Bone marrow (tissue), 2 donors: ENCODE results near the gene TST.
A peak's percentile ranks its signal among the peaks of the same experiment; 100 is the strongest.

Experiments used
- DNase-seq, 2 donors: peaks; one replicate each; lab custom pipeline; 2025; lab: John Stamatoyannopoulos, UW

The TST gene

DNA sequence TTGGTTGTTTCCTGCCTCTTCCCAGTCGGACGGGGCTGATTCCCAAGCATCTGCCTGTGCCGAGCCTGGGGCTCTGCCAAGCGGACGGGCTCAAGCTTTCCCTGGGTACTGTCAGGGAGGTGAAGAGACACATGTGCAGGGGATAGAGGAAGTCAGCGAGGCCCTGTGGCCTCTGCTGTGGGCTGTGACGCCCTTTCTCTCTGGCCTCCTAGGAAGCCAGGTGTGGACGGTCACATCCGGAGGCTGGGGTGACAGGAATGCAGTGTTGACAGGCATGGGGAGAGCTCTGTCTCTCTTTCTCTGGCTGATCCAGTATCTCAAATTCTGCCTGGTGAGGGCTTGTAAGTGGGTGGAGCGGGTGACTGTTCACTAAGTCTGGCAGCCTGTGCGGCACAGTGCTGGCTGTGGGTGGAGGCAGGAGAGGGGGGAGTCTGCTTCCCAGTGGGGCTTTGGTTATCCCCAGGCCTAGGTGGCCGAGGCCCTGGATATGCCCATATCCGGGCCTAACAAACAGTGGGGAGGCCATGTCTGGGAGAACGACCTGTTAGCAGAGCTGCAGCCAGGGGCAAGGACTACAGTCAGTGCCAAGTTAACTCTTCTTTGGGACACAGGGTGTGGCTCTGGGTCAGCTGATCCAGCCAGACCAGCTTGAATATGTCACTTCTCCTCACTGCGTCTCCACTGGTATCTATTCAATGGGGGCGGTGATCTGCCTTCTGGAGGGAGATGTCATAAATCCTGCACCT lies 34.2 kb upstream of the TST start:
- no peak for DNase-seq

DNA sequence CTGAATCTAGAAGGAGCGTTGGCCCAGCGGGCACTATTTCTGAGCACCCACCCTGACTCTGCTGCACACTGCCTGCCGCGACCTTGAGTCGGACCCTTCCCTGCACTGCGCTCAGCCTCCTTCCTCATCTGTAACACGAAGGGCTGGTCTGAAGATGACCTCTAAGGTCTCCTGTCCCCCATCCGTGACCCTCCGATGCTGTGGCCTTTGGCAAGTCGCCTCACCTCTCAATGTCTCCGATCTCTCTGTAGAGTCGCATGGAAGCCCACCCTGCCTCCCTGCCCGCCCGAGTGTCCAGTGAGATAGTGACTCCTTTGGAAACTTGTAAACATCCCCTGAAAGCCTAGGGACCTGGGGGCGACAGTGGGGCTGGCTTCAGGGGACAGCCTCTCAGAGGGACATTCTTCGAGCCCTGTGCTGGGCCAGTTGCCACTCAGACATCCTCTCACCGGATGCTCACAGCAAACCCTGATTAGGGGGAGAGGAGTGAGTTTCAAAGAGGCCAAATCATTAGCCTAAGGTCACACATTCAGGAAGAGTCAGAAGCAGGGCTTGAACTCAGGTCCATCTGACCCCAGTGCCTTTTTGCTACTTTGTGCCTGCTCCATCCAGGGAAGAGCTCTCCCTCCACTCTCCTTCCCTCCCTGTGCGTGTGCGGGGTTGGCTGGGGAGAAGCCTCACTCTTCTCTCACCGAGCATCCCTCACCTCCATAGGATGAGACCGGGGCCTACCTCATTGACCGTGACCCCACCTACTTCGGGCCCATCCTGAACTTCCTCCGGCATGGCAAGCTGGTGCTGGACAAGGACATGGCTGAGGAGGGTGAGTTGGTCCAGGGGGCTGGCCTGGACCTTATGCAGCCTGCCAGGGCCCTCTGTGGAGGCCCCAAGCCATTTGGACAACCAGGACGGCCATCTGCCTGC lies 33.4 kb upstream of the TST start:
- DNase-seq: no peak

DNA sequence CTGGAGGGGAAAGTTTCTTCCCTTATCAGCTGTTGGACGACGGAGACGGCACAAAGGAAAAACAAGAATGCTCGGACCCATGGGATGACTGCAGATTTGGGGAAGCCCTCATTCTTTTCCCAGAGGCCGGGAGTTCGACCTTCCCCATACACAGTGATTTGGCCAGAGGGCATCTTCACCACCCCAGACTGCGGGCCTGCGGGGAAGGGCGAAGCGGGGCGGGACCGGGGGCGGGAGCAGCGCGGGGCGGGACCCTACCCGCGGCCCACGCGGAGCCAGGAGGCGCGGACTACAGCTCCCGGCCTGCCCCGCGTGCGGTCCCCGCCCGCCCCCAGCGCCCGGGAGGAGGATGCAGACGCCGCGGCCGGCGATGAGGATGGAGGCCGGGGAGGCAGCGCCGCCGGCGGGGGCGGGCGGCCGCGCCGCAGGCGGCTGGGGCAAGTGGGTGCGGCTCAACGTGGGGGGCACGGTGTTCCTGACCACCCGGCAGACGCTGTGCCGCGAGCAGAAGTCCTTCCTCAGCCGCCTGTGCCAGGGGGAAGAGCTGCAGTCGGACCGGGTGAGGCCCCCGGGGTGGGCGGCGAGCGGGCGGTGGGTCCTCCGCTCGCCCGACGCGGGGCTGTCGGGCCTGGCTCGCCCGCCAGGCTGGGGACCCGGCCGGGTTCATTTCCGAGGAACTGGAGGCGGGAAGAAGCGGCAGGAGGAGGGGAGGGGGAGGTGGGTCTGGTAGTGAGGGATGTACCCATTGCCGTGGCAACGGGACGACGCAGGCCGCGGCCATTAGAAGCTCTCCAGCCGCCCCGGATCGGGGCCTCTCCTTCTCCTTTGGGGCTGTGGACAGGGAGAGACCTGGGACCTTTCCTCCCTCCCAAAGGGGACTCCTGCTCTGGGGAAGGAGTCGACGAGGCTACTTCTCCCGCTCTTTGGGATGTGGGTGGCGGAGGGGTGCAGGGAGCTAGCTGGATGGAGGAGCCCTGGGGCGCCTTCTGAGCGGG lies 32.4 kb upstream of the TST start, which contains the start of gene KCTD17:
Gene KCTD17 (plus strand): TSS at position 352 of the 995 bp plus-strand sequence. CDS start 19 bp downstream, at position 371.
- peak in 1 of 2 donors; percentile 17 for DNase-seq

DNA sequence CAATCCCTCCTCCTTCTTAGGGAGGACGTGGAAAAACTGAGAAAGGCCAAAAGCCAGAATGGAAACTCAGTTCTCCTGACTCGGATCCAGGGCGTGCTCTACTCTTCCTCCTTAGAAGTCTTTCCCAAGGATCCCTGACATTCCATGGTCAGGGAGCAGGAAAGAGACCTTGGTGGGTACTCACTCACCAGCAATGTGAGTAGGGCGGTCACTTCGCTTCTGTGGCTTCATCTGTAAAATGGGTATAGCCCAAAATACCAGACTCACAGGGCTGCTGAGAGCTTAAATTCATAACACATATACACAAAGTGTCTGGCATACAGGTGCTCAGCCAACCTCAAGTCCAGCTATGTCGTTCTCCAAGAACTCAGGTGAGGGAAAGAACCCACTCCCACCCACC lies 31.7 kb upstream of the TST start:
- DNase-seq: no peak

DNA sequence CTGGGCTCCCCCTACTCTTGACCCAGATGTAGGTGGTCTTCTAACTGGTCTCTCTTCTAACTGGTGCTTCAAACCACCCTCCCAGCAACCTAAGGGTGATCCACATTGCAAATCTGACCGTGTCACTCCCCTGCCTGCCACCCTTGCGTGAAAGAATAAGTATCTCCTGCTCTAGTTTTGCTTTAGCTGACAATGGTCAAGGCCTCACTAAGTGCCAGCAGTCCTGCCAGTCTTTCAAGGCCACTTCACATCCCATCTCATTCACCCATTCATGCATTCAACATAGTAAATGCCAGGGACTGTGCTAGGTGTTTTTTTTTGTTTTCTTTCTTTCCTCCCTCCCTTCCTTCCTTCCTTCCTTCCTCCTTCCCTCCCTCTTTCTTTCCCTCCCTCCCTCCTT lies 30.0 kb upstream of the TST start:
- DNase-seq: no peak

DNA sequence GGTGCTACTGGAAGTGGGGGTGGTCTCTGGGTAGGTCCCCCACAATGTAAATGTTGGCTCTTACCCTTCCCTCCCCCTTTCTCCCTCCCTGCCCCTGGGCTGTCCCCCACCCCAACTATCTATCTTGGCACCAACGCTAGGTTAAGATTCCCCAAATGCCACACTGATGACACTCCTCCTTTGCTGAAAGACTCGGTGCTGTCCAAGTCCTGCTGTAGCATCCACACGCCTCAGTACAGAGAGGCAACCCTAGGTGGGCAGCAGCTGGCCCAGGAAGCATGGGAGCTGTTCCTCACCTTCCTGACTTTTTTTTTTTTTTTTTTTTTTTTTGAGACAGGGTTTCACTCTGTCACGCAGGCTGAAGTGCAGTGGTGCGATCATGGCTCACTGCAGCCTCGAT lies 28.9 kb upstream of the TST start:
- no peak for DNase-seq

DNA sequence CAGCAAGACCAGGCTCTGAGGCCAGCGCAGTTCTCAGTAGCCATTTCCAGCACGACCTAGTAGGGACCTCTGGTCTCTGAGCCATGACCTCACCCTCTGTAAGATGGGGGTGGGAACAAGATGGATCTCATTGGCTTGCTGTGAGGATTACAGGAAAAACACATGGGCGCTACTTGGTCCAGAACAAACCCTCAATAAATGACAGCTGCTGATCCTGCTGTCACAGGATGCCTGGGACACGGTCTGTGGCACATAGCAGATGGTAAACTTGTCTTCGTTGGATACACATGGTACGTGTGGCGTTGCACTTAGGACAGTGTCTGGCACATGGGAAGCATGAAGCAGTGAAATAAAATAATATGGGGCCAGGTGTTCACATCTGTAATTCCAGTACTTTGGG lies 27.8 kb upstream of the TST start:
- no peak for DNase-seq

DNA sequence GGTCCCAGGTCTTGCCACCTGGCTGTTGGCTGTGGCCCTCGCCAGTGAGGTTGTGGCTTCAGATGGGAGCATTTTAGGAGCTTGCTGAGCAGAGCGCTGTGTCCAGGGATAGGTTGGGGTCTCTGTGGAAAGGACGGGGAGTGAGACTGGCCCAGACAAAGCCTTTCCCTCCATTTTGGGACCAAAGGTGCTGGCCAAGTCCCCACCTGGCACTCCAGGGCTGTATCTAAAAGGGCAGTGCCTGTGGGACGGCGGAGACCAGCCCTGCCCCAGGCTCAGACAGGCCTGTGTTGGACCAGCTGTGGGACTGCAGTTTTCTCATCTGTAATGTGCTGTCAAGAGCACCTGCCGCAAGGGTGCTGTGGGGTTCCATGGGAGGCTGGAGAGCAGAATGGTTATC lies 27.3 kb upstream of the TST start:
- DNase-seq: no peak

DNA sequence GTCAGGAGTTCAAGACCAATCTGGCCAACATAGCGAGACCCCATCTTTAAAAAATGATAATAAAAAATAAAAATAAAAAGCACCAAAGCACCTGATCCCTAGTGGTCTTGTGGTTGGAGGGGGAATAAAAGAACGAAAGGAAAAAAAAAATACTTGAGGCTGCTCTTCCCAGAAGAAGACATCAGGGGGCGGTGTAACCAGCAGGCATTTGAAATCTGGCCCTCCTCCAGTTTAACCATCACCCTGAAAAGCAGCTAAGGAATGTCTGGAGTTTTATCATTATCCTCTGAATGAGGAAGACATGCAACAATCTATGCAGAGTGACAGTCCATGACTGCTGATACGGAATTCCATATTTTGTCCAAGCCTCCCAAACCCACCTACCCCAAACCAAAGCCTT lies 26.7 kb upstream of the TST start:
- no peak for DNase-seq

DNA sequence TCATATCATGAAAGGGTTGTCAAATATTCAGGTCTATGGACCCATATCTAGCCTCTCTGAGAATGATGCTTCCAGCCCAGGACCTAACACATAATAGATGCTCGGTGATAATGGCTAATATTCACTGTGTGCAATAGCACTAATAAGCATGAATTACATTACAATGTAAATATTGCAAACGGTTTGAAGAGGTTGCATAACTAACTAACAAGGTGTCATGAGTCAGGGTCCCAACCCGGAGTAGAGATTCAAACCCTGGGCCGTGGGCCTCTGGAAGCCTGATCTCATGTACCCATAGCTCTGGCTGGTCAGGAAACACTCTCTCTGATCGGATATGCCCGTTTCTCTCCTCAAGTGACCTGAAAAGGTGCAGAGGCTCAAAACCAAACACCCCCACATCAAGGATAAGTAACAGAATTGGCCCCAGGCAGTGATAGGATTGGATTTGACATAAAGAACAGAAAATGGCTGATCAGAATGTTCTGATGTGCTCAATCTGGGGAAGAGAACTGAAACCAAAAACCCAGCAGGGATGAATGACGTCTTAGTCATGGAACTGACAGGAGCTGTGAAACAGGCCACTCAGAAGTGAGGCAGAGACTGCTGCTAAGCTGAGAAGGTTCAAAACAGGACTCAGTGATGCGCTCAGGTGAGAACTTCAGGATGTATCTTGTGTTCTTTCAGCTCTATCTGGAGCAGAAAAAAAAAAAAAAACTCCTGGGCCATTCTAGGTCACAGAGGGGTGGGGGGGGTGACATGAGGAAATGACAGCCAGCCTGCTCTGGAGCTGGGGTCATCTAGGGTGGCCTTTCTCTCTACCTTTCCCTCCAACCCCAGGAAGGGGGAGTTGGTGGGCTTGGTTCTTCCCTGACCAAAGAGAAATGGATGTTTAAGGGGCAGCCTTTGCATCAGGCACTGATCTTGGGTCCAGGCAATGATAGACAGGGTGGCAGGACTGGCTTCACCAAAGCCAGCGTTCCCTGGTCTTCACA lies 25.7 kb upstream of the TST start:
- DNase-seq: no peak

DNA sequence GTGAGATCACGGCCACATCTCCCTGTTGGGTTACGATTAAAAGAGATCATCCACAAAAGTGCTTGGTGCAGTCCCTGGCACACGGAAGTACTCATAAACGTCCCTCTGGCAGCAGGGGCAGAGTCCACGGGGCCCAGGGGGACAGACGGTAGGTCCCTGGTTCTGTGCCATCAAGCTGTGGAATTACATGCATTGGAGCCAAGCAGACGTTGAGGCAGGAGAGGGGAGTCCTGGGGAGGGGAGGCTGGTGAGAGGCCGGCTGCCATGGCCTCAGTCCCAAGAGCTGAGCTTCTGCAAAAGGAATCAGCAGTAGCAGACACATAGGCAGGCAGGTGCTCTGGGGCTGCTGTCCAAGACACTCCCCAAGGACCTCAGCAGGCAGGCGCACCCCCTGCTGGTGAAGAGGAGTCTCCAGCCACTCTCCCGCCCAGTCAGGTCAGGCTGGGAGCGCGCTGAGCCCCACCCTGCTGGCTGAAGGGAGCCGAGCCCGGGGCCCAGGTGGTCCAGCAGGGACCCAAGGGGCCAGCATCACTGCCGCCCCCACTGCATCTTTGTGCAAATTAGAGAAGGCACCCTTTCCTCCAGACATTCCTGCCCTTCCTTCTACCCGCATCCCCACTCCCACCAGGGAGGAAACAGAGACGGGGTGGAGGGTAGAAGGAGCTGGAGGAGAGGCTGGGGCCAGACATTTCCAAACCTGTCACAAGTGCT lies 24.7 kb upstream of the TST start:
- DNase-seq: no peak

DNA sequence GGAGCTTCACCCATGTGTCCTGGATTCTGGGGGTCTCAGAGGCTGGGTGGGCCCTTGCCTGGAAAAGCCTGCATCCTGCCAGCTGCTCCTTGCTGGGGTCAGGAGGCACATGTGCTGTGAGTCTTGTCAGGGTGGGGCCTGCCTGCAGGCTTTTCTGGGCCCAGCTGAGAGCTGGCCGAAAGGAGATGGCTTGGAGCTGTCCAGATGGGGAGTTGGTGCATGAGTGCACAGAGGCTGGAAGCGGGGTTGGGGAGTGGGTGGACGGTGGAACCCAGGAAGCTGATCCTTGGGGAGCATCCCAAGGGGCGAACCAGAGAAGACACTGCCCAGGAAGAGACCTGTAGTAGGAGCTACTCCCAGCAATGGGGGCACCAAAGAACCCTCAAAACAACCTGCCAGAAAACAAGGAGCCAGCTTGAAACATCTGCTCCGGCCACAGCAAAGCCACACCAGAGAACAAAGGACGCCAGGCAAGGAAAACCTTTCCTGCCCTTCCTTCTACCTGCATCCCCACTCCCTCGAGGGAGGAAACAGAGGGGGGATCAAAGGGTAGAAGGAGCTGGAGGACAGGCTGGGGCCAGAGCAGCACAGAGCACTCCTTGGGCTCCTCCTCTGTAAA lies 24.1 kb upstream of the TST start:
- no peak for DNase-seq

DNA sequence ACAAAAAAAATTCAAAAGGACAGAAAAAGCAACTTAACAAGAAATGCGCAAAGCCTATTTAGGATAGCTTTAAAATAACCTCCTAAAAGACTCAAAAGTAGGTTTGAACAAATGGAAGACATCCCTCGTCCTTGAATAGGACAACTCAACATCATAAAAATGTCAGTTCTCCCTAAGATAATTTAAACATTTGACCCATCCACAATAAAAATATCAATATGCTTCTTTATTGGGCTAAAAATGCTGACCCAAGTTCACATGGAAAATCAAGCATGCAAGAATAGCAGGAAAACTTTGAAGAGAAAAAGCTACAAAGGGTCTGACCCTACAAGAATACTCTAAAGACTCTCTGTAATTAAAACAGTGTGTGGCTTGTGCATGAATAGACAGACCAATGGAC lies 20.2 kb upstream of the TST start:
- DNase-seq: no peak

DNA sequence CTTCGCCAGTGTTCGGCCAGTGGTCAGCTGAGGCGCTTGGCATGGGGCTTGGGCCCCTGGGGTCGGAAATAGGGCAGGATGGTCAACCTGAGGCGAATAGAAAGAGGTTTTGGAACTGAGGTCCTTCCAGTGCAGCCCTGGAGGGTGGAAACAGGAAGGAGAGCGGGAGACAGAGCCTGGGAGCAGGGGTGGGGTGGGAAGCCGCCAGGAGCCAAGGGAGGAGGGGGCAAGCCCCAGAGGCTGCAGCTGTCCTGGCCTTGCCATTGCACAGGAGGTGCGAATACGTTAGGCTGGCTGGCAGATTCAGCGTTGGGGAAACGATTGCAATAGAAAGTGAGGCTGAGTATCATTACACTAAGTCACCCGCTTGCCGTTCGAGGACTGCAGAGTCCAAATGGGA lies 18.4 kb upstream of the TST start:
- DNase-seq: no peak

DNA sequence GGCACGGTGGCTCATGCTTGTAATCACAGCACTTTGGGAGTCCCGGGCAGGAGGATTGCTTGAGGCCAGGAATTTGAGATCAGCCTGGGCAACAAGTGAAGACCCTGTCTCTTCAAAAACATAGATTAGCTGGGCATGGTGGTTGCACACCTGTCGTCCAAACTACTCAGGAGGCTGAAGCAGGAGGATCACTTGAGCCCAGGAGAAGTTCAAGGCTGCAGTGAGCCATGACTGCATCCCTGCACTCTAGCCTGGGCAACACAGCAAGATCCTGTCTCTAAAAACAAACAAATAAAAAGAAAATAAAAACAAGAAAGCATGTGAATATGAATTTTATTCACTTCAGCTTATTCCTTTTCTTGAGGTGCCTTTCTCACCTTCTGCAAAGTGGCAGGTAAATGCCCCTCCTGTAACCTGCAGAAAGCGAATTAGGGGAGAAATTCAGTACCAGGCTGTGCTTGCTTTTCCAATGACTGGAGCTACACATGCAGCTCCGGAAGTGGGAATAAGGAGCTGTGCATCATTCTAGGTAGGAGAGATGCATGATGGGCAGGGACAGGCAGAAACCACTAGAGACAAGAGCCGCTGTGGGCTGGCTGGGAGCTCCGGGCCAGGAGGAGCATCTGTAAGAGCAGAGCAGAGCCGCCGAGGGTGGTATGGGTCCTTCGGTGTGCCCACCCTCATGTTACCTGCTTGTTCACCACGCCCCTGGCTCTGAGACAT lies 17.6 kb upstream of the TST start:
- DNase-seq: no peak

DNA sequence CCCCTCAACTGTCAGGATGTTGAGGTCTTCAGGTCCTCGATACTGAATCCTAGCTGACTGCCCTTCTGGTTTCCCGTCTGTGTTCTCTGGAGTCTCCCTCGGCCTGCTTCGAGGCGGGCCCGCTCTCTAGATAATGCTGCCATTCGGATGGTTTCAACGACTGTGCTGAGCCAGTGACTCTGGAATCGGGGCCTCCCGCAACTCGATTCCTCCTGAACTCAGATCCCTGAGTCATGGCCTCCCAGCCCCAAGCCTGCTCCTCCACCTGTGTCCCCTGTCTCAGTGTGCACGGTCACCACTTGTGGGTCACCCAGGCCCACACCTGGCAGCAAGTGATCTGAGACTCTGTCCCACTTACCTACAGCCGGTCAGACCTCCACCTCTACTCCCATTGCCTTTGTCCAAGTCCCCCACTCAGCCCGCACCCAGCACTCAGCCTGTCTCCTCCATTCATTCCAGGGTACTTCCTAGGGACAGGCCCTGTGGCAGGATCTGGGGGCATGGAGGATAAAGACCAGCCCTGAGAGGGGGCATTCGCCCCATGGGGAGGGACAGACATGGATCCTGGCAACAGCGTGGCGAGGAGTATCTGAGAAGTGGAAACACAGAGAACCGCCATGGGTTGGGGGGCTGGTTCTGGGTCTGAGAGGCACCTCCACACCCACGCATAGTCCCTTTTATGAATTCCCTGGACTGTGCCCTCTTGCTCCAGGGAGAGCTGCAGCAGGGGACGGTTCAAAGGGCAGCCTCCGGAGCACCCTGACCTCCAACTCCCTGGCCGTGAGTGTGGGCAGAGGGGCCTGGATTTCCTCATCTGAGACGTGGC lies 14.6 kb upstream of the TST start:
- DNase-seq: no peak

DNA sequence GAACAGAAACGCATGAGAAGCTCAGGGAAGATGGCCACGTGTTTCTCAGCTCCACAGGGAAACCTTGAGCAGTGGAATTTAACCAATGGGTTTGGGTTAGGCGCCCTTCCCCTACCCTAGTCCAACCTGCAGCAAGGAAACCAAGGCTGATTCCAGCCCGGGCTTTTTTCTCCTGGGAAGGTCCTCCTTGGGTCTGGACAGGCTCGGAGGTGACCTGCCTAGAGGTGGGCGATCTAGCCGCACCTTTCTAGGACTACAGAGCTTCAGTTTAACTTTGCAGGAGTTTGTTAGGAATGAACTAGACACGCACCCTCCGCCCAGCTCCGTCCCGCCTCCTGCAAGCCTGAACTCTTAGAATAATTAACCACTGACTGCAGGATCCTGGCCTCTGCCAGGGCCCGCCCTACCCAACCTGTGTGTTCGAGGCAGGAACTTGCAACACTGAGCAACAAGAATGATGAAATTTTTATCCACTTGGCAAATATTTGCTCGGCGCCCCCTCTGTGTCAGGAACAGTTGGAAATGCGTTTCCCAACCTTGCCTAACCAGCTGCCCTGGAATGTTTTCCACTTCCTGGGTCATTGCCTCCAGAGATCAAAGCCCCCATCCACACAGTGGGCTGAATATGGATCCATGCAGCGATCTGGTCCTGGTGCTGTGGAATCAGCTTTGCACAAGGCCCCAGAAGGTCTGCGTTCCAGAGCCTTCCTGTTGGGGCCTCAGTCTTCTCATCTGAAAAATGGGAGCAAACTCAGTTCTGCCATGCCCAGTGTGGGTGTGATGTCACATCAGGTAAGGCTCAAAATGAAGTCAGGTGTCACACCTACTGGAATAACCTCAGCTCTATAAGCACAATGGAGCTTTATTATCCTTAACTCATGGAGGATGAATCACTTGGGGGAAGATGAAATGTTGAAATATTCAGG lies 13.6 kb upstream of the TST start:
- no peak for DNase-seq
